HG03432 (cell line): Measurements from ENCODE around the gene CHMP2A.

Source experiments
- ATAC-seq: cut with Tn5 transposase; IDR thresholded peaks from one replicate; pipeline ENCODE4 v1.9.1; 2021; ENCODE audit warnings: mild to moderate bottlenecking, moderate library complexity; ENCODE audit not compliant: unreplicated experiment

Gene CHMP2A

DNA sequence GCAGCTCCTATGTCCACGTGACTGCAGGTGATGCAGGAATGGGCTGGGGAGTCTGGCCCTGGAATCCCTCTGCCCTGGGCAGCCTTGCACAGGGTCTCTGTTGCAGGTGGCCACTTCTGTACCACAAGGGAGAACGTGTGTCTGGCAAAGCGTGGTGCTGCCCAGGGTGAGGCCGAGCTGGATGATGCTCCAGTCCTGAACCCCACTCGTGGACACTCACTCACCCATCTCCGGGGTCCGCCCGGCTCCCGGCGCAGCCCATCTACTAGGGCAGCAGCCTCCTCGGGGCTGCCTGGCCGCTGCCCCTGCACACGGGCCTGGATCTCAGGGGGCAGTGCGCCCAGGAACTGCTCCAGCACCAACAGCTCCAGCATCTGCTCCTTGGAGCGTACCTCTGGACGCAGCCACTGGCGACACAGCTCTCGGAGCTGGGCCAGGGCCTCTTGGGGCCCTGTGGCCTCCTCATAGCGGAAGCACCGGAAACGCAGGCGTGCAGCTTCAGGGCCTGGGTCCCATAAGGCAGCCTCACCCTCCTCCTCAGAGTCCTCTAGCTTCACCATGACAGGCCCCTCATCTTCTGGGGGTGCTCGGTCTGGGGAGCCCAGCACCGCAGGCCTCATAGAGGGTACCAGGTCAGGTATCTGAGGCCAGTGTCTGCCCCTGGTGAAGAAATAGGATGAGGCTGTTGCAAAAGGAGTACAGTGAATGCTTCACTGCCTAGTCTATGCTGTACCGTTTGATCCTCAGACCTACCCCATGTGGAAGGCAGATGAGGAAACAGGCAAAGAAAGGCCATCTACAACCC, 16.1 kb upstream of the CHMP2A start:
- no peak for ATAC-seq

GRCh38 chr19:58569943-58570670, 15.2 kb upstream of the CHMP2A start:
- ATAC-seq = no peak

DNA sequence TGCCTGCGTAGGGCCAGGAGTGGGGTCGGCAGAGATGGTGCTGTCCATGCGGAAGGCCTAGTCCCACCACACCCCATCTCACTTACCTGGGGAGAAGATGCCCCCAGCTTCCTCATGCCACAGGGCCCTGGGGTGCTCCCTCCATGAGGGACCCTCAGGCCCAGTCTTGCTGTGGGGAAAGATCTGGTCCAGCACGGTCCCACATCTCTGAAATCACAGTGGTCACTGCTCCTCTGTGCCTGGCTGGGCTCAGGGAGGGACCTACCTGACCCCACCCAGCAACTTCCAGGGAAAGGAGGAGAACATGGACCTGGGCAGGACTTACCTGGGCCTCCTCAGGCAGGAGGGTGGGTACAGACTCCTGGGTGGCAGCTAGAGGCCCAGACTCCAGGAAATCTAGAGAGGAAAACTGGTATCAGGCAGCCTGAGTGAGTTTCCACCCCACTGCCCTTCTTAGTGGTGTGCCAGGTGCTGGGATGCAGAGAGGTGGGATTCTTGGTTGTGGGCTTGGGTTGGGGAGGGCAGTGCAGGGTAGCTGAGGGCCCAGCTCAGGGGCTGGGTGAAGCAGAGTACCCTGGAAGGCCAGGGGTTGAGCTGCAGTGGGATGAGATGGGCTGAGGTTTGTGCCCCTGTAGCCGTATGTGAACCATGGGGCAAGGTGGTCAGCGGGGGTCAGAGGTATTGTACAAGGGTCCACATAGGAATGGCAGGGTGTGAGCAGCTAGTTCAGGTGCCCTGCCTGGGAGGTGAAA, 14.5 kb upstream of the CHMP2A start:
- no peak for ATAC-seq

DNA sequence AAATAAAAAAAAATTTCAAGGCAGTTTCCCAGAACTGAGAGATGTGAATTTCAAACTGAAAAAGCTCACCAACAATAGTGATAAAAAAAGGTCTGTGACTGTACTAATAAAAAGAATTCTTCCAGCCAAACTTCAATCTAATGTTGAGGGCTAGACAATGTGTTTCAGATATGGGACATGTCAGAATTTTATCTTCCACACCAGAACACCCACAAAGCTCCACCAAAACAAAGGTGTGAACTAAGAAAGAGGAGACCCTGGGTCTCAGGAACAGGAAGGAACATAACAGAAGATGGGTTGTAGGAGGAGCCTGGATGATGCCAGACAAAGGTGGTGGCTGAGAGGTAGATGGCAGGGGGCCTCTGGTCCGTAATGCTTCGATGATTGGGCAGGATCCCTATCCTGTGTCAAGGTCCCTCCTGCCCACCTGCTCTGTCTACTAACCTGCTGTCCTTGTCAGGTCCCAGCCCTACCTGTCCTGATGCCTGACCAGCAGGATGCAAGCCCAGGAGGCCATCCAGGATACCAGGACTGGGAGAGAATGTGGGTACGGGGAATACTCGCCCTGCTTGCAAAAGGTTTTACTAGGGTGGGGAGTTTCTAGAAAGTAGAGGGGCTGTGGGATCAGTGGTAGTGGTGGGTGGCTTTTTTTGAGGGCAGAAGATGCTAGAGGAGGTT, 13.7 kb upstream of the CHMP2A start:
- no peak for ATAC-seq

GRCh38 chr19:58566989-58567388, 12.1 kb upstream of the CHMP2A start:
- ATAC-seq = no peak

DNA sequence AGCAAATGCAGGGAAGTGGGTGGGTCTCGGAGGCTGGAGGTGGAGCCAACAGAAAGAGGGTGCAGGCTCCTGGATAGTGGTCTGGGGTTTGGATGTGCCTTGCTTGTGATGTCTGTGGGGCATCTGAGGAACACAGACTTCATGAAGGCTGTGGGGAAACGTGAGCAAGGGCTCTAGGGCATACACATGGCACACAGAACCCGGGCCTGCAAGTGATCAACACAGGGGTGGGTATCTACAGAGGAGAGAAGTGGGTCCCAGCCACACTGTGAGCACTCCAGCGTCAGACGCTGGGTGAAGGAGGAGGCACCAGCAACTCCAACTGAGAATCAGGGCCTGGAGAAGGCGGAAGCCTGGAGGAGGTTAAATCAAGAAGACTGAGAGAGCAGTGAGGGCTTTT, 8.9 kb upstream of the CHMP2A start:
- ATAC-seq = no peak

DNA sequence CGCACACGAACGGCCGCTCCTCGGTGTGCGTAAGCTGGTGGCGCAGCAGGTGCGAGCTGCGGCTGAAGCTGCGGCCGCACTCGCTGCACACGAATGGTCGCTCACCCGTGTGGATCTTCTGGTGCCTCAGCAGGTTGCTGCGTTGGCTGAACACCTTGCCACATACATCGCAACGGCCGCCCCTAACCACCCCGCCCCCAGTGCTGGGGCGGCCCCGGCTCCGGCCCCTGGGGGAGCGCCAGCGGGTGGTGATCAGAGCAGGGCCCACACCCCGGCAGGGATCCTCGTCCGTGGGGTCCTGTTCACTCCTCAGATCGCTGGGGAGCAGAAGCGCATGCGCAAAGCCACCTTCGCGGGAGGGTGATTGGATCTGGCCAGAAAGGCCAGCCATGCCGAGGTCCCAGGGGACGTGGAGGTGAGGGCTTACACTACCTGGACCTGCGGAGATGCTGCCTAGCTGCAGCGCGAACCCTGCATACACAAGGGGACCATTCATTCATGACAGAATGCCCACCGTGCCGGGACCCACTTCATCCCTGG, 8.2 kb upstream of the CHMP2A start:
- no peak for ATAC-seq

DNA sequence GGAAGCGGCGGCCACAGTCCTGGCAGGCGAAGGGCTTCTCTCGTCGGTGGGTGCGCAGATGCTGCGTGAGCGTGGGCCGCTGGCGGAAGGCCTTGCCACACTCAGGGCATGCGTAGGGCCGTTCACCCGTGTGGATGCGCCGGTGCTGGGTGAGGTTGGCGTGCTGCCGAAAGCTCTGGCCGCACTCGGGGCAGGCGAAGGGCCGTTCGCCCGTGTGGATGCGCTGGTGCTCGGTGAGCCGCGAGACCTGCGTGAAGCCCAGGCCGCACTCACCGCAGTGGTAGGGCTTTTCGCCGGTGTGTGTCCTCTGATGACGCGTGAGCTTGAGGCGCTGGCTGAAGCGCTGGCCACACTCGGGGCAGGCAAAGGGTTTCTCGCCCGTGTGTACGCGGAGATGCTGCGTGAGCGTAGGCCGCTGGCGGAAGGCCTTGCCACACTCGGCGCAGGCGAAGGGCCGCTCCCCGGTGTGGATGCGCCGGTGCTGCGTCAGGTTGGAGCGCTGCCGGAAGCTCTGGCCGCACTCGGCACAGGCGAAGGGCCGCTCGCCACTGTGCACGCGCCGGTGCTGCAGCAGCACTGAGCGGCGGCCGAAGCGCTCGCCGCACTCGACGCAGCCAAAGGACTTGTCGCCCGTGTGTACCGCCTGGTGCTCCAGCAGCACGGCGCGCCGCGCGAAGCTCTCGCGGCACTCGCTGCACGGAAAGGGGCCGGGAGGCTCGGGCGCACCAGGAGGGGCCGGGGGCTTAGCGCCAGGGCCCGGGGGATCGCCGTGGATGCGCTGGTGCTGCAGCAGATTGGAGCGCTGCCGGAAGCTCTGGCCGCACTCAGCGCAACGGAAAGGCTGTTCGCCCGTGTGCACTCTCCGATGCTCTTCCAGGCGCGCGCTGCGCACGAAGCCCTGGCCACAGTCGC, 7.5 kb upstream of the CHMP2A start:
- no peak for ATAC-seq

DNA sequence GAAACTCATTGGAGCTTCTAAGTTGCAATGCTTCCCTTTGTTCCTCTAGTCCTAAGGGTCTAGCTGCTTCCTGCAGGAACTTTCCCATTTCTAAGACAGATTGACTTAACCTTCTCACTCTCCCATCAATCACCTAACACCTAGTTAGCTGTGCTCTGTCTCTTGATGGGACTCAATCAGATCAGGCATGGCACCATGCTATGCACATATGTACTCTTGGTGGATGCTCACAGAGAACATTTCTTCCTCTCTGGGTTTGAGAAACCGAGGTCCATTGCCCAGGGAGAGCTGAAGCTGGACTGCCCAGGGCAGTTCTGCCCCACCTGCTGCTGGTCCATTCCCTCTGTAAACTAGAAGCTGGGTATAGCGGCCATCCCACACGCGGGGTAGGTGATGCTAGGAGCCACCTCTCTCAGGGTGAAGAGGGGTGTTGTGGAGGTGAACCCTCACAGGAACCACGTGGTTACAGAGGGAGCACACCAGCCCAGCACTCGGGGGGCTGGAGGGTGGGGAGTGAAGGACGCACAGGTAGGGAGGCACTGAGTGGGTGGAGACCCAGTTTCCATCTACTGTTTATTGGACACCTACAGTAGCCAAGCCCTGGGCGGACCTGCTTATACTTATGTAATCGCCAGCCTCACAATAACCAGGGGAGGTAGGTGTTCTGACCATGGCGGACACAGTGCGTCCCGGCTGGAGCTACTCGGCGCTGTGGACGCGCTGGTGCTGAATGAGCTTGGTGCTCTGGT, 6.6 kb upstream of the CHMP2A start:
- ATAC-seq = no peak

DNA sequence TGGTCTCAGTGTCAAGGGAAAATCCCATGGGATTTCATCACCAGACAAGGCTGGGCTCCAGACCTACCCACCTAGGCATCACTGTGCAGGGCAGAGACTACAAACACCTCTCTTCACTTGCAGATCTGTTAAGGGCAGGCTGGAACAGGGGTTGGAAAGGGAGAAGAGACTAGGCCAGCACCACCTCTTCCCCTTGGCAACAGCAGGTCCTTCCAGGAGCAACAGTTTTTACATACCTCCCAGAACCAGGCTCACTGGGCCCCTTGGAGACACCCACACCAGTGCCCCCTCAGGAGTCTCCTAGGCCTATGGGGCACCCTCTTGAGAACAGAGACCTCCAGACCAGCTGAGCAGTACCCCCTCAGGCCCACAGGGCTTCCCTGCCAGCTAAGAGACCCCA, 6.0 kb upstream of the CHMP2A start:
- no peak for ATAC-seq

GRCh38 chr19:58560007-58560887, 5.3 kb upstream of the CHMP2A start:
- ATAC-seq = no peak

GRCh38 chr19:58559275-58560006, 4.5 kb upstream of the CHMP2A start:
- ATAC-seq = peak; percentile 18

- peak; percentile 59 for ATAC-seq
Observed at GRCh38 chr19:58558623-58559274, 3.8 kb upstream of the CHMP2A start.

DNA sequence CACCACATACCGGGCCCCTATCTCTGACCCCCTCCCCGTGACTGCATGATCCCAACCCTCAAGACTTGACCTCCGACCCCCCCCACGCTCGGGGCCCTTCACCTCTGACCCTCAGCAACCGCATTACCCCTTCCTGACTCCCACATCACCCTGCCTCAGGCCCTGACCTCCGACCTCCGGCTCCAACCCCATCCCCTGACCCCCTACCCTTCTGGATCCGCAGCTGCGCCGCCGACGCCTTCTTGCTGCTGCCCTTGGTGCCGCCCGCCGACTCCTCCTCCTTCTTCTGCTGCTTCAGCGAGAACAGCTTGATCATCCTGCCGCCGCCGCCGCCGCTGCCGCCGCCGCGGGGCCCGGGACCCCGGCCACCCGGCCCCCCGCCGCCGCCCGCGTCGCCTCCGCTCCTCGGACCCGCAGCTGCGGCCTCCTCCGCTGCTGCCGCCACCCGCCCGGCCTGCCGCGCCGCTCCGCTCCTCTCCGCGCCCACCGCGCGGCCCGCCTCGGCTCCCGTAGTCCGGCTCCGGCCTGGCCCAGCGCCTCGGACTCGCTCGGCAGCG, 3.2 kb upstream of the CHMP2A start, which contains the start of gene UBE2M:
TSS of gene UBE2M (minus strand) at position 546 of the 557 bp plus-strand sequence. CDS start at position 316, 230 bp downstream.
- ATAC-seq = peak; percentile 1

- no peak for ATAC-seq
Observed at GRCh38 chr19:58557221-58558065, 2.5 kb upstream of the CHMP2A start.
